CD8-positive, alpha-beta memory T cell (primary cell): Measurements from ENCODE around the gene ATXN1. TPM values are rescaled to one million over a fixed set of nuclear protein-coding genes. Genes with fewer than 3 reads are reported as not detected.

ENCODE experiments used
- CTCF ChIA-PET: fragments of 350-600 bp; sonication (Branson Sonifier 250); formaldehyde crosslinking; loops from one replicate; lab custom pipeline; 2021; ENCODE audit warnings: antibody characterized with exemption; lab: Charles Lee
- POLR2A ChIA-PET: fragments of 350-600 bp; sonication (Branson Sonifier 250); formaldehyde crosslinking; loops from one replicate; lab custom pipeline; 2021; ENCODE audit warnings: antibody characterized with exemption; lab: Charles Lee
- DNase-seq, 5 donors: peaks; one replicate each; pipeline versions ENCODE4 v3.0.0 to v3.0.0-alpha.2; 2020 to 2022; ENCODE audit warnings: mixed read lengths in 1 of 5
- H3K27ac ChIP-seq: one replicate; pipeline ENCODE4 v1.7.0; 2013; ENCODE audit warnings: low read depth, mild to moderate bottlenecking, low read length, moderate library complexity
- H3K27me3 ChIP-seq: 2 replicates; pipeline ENCODE4 v1.7.0; 2013; ENCODE audit warnings: low read length, mild to moderate bottlenecking; ENCODE audit not compliant: insufficient read depth, poor library complexity, severe bottlenecking
- H3K36me3 ChIP-seq: 2 replicates; pipeline ENCODE4 v1.7.0; 2013; ENCODE audit warnings: mild to moderate bottlenecking, low read length, moderate library complexity; ENCODE audit not compliant: insufficient read depth
- H3K4me1 ChIP-seq: 2 replicates; pipeline ENCODE4 v1.7.0; 2013; ENCODE audit warnings: mild to moderate bottlenecking, low read length, moderate library complexity; ENCODE audit not compliant: insufficient read depth
- H3K4me3 ChIP-seq: 2 replicates; pipeline ENCODE4 v1.7.0; 2013; ENCODE audit warnings: mild to moderate bottlenecking, low read length
- H3K9me3 ChIP-seq: 2 replicates; pipeline ENCODE4 v1.7.0; 2013; ENCODE audit warnings: mild to moderate bottlenecking, low read length
- H3K27ac Mint-ChIP-seq, 8 donors: one replicate each; pipeline ENCODE4 v1.8.0; 2020 to 2021; ENCODE audit warnings: mixed read lengths in 8 of 8, mild to moderate bottlenecking in 6 of 8, inconsistent platforms in 3 of 8, moderate library complexity in 3 of 8
- H3K27me3 Mint-ChIP-seq, 2 donors: one replicate each; pipeline ENCODE4 v1.8.0; 2020 to 2021; ENCODE audit warnings: mixed read lengths in 2 of 2, mild to moderate bottlenecking in 1 of 2, moderate library complexity in 1 of 2
- H3K36me3 Mint-ChIP-seq, 3 donors: one replicate each; pipeline ENCODE4 v1.8.0; 2020 to 2021; ENCODE audit warnings: mixed read lengths in 3 of 3, inconsistent platforms in 1 of 3, mild to moderate bottlenecking in 1 of 3
- H3K4me1 Mint-ChIP-seq, 3 donors: one replicate each; pipeline ENCODE4 v1.8.0; 2020 to 2021; ENCODE audit warnings: mixed read lengths in 3 of 3, inconsistent platforms in 1 of 3, mild to moderate bottlenecking in 1 of 3
- H3K4me3 Mint-ChIP-seq, 7 donors: one replicate each; pipeline ENCODE4 v1.8.0; 2020 to 2021; ENCODE audit warnings: mixed read lengths in 7 of 7, mild to moderate bottlenecking in 6 of 7, moderate library complexity in 4 of 7, inconsistent platforms in 2 of 7
- H3K9me3 Mint-ChIP-seq, 5 donors: one replicate each; pipeline ENCODE4 v1.8.0; 2020 to 2022; ENCODE audit warnings: mixed read lengths in 5 of 5, mild to moderate bottlenecking in 3 of 5, moderate library complexity in 2 of 5, inconsistent platforms in 1 of 5
- polyA plus RNA-seq: library from polyadenylated mRNA; unstranded; fragments of 300-500 nt; fragmentation: Illumina TruSeq; gene quantifications from one replicate; pipeline ENCODE4 v1.2.3, GENCODE V29; 2021
- total RNA-seq, 2 experiments: library from RNA; stranded (reverse); gene quantifications; one replicate each; pipeline ENCODE4 v1.2.3, GENCODE V29; 2021

Gene ATXN1
- total and polyA plus RNA-seq, 3 experiments from 2014 or later, result 20.0 to 114 (median 111) TPM

DNA sequence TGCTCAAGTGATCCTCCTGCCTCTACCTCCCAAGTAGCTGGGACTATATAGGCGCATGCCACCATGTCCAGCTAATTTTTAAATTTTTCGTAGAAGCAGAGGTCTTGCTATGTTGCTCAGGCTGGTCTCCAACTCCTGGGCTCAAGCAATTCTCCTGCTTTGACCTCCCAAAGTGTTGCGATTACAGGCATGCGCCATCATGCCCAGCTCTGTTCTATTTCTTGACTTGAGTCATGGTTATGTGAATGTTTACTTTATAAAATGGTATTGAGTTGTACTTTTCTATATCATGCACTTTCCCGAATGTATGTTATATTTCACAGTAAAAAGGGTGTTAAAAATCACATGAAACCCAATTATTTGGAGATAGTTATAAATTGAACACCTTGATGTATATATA is 17.3 kb upstream of the ATXN1 start:
- Histone ChIP-seq H3K27ac (no peak overlapping the region), H3K4me3 (no peak overlapping the region), H3K4me1 (no peaks in the 10 kb centered on the region), H3K27me3 (no peaks in the 10 kb centered on the region), H3K36me3 (no peaks in the 10 kb centered on the region), H3K9me3 (no peaks in the 10 kb centered on the region)
- CTCF ChIA-PET, result interaction anchor here (1.1 kb wide), 1 partner anchor 266 kb away, joined by 3 read pairs; no protein-coding TSS in a partner anchor
- POLR2A ChIA-PET, result no interaction called here
- Mint-ChIP-seq H3K4me1 (no peaks in the 10 kb centered on the region), H3K27me3 (peaks cover 0 to 5% of the 10 kb centered on the region in 2 donors), H3K9me3 (peaks cover 0 to 2% (median 0%) of the 10 kb centered on the region in 5 donors), H3K27ac (no peak overlapping the region), H3K4me3 (no peak overlapping the region), H3K36me3 (peaks cover 0 to 10% (median 0%) of the 10 kb centered on the region in 3 donors)
- no peak for DNase-seq

DNA sequence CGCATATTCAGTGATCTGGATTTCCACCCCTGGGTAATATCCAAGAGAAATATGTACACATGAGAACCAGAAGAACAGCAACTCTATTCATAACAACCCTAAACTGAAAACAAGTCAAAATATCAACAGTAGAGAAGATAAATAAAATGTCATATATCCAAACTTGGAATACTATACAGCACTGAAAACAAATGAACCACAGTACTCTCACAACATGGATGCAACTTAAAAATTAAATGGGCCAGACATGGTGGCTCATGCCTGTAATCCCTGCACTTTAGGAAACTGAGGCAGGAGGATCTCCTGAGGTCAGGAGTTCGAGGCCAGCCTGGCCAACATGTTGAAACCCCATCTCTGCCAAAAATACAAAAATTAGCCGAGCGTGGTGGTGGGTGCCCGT is 16.5 kb upstream of the ATXN1 start:
- H3K36me3 Mint-ChIP-seq, result peaks cover 0 to 10% (median 0%) of the 10 kb centered on the region in 3 donors
- Histone ChIP-seq H3K27ac (no peak overlapping the region), H3K4me3 (no peak overlapping the region), H3K36me3 (no peaks in the 10 kb centered on the region), H3K9me3 (no peaks in the 10 kb centered on the region), H3K4me1 (no peaks in the 10 kb centered on the region), H3K27me3 (no peaks in the 10 kb centered on the region)
- no peak overlapping the region for H3K27ac Mint-ChIP-seq
- DNase-seq, result no peak
- H3K27me3 Mint-ChIP-seq, result peaks cover 0 to 5% of the 10 kb centered on the region in 2 donors
- no peaks in the 10 kb centered on the region for H3K4me1 Mint-ChIP-seq
- CTCF ChIA-PET, result no interaction called here
- POLR2A ChIA-PET, result no interaction called here
- H3K9me3 Mint-ChIP-seq, result peaks cover 0 to 2% (median 0%) of the 10 kb centered on the region in 5 donors
- H3K4me3 Mint-ChIP-seq, result no peak overlapping the region

DNA sequence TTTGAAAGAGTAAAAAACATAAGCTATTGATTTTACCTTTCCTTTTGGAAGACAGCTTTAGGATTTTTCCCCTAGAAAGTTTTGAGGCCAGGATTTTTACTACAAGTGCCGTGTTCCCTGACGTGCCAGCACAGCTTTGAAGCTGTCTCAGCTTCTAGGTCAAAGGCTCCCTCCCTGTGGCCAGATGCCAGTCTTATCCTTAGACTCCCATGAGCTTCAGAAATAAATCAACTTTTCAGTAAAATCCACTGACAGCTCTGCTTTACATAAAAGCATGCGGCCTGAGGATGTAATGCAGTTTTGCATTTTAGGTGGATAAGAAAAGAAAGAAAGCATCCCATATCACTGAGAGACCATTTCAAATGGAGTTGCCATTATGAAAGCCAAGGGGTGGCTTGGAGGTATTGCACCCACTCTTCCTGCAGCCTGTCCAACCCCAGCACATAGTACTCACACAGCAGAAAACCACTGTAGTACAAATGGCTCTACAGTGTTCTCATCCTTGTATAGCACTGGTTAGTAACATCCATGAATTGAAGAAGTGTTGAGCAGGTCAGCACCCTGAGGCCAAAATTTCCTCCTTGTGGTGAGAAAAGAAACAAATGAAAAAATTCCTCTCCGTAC is 15.2 kb upstream of the ATXN1 start:
- DNase-seq, result no peak
- Mint-ChIP-seq H3K36me3 (peaks cover 0 to 10% (median 2%) of the 10 kb centered on the region in 3 donors), H3K27me3 (peaks cover 0 to 5% of the 10 kb centered on the region in 2 donors), H3K4me1 (peaks cover 0 to 9% (median 7%) of the 10 kb centered on the region in 3 donors), H3K9me3 (peaks cover 0 to 2% (median 0%) of the 10 kb centered on the region in 5 donors), H3K27ac (no peak overlapping the region), H3K4me3 (no peak overlapping the region)
- ChIA-PET CTCF (interaction anchor here (0.7 kb wide), 1 partner anchor 12 kb away, joined by 3 read pairs; no protein-coding TSS in a partner anchor), POLR2A (no interaction called here)
- no peaks in the 10 kb centered on the region for H3K27me3 ChIP-seq
- no peaks in the 10 kb centered on the region for H3K4me1 ChIP-seq
- no peaks in the 10 kb centered on the region for H3K36me3 ChIP-seq
- no peak overlapping the region for H3K4me3 ChIP-seq
- no peaks in the 10 kb centered on the region for H3K9me3 ChIP-seq
- no peak overlapping the region for H3K27ac ChIP-seq

DNA sequence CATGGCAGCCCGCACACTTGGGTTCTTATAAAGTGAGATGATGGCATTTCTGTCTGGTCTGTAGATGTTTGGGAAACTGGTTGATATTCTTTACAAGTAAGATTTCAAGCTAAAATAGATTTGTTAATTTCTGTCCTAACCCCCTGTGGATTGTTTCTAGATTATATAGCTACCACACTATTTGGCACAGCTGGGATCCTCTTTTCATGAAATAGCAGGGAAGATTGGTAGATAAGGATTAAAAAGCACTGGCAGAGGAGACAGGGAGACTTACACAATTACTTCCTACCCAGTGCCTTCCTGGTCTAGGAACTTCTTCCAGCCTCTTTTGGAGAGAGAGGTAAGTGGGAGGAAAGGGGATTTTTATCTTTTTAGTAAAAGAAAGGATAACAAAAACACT is 13.2 kb upstream of the ATXN1 start:
- POLR2A ChIA-PET, result no interaction called here
- H3K36me3 Mint-ChIP-seq, result peaks cover 0 to 10% (median 2%) of the 10 kb centered on the region in 3 donors

DNA sequence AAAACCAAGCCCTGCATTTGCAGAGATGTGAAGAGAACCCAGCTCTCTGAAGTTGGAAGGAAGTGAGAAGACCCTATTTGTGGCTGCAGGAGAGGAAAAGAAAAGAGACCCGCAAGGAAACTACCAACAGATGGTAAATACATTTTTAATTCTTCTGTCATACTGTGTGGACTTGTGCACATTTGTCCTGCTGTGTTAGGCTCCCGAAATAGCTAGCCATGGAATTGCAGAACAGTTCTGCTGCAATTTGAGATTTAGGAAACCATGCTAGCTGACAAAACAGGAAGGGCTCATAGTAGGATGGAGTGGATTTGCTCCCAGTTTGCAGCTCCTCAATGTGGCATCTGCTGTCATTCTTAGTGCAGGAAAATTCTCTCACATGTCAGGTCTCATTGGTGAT is 12.1 kb upstream of the ATXN1 start:
- Mint-ChIP-seq H3K4me1 (peaks cover 27 to 41% (median 39%) of the 10 kb centered on the region in 3 donors), H3K27ac (peak overlapping the region in 1 of 8 donors; percentile 75), H3K27me3 (peaks cover 0 to 2% of the 10 kb centered on the region in 2 donors), H3K9me3 (peaks cover 0 to 2% (median 0%) of the 10 kb centered on the region in 5 donors), H3K36me3 (peaks cover 0 to 6% (median 2%) of the 10 kb centered on the region in 3 donors), H3K4me3 (no peak overlapping the region)
- no peaks in the 10 kb centered on the region for H3K27me3 ChIP-seq
- no peaks in the 10 kb centered on the region for H3K36me3 ChIP-seq
- H3K4me1 ChIP-seq, result peaks cover 27% of the 10 kb centered on the region
- H3K9me3 ChIP-seq, result no peaks in the 10 kb centered on the region
- no peak overlapping the region for H3K4me3 ChIP-seq
- ChIA-PET POLR2A (interaction anchor here (0.5 to 0.6 kb wide), 2 partner anchors 10 to 14 kb away, joined by 4 read pairs; no protein-coding TSS in a partner anchor), CTCF (interaction anchor here (0.9 to 5.9 kb wide), 4 partner anchors 11 to 456 kb away, joined by 3 to 49 read pairs (median 16); partner anchors contain the start of gene ATXN1)
- H3K27ac ChIP-seq, result no peak overlapping the region
- DNase-seq, result no peak

More for the DNA sequence above, 13.2 kb upstream of the ATXN1 start:
- Mint-ChIP-seq H3K27me3 (peaks cover 0 to 3% of the 10 kb centered on the region in 2 donors), H3K4me1 (peaks cover 16 to 30% (median 28%) of the 10 kb centered on the region in 3 donors), H3K4me3 (no peak overlapping the region), H3K27ac (no peak overlapping the region), H3K9me3 (peaks cover 0 to 2% (median 0%) of the 10 kb centered on the region in 5 donors)
- peaks cover 16% of the 10 kb centered on the region for H3K4me1 ChIP-seq
- no peaks in the 10 kb centered on the region for H3K36me3 ChIP-seq
- no peak overlapping the region for H3K27ac ChIP-seq
- H3K4me3 ChIP-seq, result no peak overlapping the region
- CTCF ChIA-PET, result interaction anchor here (0.9 to 5.9 kb wide), 2 partner anchors 12 to 76 kb away, joined by 3 to 49 read pairs; partner anchors contain the start of gene ATXN1
- H3K9me3 ChIP-seq, result no peaks in the 10 kb centered on the region
- no peak for DNase-seq
- H3K27me3 ChIP-seq, result no peaks in the 10 kb centered on the region

DNA sequence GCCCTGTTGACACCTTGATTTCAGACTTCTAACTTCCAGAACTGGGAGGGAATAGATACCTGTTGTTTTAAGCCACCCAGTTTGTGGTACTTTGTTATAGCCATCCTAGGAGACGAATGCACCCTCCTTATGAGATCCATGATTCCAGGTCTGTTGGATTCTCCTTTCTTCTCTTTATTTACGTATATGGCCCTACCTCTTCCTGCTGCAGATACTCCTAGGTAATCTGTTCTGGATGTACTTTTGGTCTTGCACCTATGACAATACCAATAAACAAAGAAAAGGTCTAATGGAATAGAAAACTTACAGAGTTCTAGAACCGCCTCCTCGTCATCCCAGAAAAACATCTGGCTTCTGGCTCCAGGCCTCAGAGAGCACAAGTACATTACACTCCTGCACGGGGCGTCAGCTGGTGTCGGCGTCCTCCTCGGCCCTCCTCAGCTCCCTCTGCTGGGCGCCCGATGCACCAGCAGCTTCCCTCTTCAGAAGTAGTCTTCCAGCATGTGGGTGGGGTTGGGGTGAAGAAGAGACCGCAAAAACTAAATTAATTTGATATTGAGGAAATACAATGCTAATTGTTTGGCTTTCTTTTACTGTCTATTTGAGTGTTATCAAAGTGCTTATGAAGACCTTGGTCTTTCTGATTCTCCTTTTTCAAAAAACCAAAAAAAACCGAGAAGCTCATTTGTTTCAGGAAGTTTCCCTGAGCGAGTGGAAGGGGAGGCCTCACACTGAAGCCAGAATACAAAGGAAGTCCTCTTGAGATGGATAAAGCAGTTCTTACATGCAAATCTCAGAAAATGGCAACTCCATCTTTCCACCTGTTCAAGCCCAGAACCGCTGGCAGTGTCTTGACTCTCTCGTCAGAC is 9.7 kb upstream of the ATXN1 start:
- Mint-ChIP-seq H3K4me1 (peaks cover 38 to 62% (median 61%) of the 10 kb centered on the region in 3 donors), H3K27ac (peak overlapping the region; percentile 57 to 96 (median 88)), H3K36me3 (peaks cover 0 to 3% (median 2%) of the 10 kb centered on the region in 3 donors), H3K9me3 (no peaks in the 10 kb centered on the region), H3K27me3 (no peaks in the 10 kb centered on the region), H3K4me3 (peak overlapping the region in 4 of 7 donors; percentile 47 to 79 (median 62))
- DNase-seq, result peak; percentile 67 to 83 (median 73)
- no peaks in the 10 kb centered on the region for H3K36me3 ChIP-seq
- no peaks in the 10 kb centered on the region for H3K9me3 ChIP-seq
- no peak overlapping the region for H3K4me3 ChIP-seq
- ChIA-PET POLR2A (interaction anchor here (0.7 to 1.4 kb wide), 4 partner anchors 10 to 448 kb away, joined by 3 to 6 read pairs (median 4); partner anchors contain the start of gene ATXN1), CTCF (interaction anchor here (0.7 to 5.9 kb wide), 22 partner anchors 8 to 451 kb away, joined by 3 to 49 read pairs (median 4); partner anchors contain the start of gene ATXN1)
- H3K4me1 ChIP-seq, result peaks cover 35% of the 10 kb centered on the region
- no peak overlapping the region for H3K27ac ChIP-seq
- no peaks in the 10 kb centered on the region for H3K27me3 ChIP-seq

DNA sequence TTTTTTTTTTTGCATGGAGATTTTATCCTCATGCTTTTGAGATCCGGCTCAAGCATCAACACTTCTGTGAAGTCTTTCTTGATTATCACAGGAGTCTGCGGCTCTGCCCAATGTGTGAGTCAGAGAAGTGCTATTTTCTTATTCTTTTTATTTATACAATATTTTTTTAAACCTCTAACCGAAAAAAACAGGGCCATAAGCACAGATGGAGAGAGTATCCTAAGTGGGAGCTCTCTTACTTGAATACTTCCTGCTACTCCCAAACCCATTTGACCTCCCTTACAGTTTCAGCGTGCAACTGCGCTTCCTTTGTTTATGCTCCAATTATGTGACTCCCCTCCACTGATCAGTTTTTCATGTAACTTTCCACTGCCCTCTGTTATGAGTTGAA is 8.7 kb upstream of the ATXN1 start:
- Histone ChIP-seq H3K27me3 (no peaks in the 10 kb centered on the region), H3K36me3 (no peaks in the 10 kb centered on the region), H3K27ac (no peak overlapping the region), H3K4me3 (no peak overlapping the region), H3K9me3 (no peaks in the 10 kb centered on the region), H3K4me1 (peaks cover 38% of the 10 kb centered on the region)
- Mint-ChIP-seq H3K27ac (peak overlapping the region in 6 of 8 donors; percentile 27 to 89 (median 66)), H3K9me3 (no peaks in the 10 kb centered on the region), H3K27me3 (no peaks in the 10 kb centered on the region), H3K4me1 (peaks cover 45 to 72% (median 71%) of the 10 kb centered on the region in 3 donors), H3K4me3 (peak overlapping the region in 2 of 7 donors; percentile 25 to 27), H3K36me3 (peaks cover 0 to 4% (median 3%) of the 10 kb centered on the region in 3 donors)
- CTCF ChIA-PET, result interaction anchor here (1.6 to 5.9 kb wide), 3 partner anchors 8 to 445 kb away, joined by 3 to 49 read pairs (median 9); partner anchors contain the start of gene ATXN1
- POLR2A ChIA-PET, result no interaction called here
- DNase-seq, result no peak
